Epithelial cell of proximal tubule (primary cell): Measurements from ENCODE around the gene BTF3. TPM values are rescaled to one million over a fixed set of nuclear protein-coding genes. Genes with fewer than 3 reads are reported as not detected.

ENCODE experiments used
- DNase-seq: peaks from one replicate; pipeline ENCODE4 v3.0.0-alpha.2; 2011; ENCODE audit warnings: low read depth
- H3K4me3 ChIP-seq: 2 replicates; pipeline ENCODE4 v1.5.1; 2011; ENCODE audit warnings: low read depth, mild to moderate bottlenecking, low read length
- total RNA-seq: library from RNA; depleted of rRNA; stranded (reverse); fragments of >200 nt; gene quantifications from 2 replicates; pipeline ENCODE4 v1.2.3, GENCODE V29; 2015
- TF ChIP-seq, protein P1 (sequence below): conservative IDR thresholded peaks from 2 replicates; pipeline ENCODE4 v1.5.1; 2012; ENCODE audit warnings: low read depth, mild to moderate bottlenecking, low read length

Gene BTF3
- total RNA-seq, 1 donor from 2014 or later = 731 TPM

DNA sequence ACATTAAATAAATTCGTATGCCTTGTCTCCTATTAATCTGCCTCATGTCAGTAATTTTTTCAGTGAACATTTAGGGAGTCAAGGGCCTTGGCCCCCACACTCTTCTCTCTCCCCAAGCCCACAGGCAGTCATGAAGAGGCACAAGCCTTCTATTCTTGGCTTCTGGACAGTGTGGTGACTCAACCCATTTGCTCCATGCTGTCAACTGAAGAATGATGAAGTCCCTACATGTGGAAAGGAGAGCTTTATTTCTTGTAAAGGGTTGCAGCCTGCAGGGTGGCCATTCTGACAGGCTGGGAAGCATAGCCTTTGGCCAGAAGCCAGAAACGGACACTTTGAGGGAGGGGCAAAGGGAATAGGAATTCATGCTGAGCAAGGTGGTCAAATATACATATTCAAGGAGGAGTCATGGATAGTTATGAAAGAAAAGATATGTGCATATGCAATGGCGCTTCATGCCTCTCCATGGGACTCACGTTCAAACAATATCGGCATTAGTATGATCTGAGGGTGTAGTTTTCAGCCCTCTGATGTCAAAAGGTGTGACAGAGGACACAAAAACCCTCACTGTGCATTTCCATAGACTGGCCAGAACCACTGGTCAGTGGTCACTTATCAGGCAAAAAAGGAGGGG is 35.9 kb downstream of the BTF3 start:
- H3K4me3 ChIP-seq = no peak overlapping the region
- DNase-seq = no peak
- TF ChIP-seq, protein P1, sequence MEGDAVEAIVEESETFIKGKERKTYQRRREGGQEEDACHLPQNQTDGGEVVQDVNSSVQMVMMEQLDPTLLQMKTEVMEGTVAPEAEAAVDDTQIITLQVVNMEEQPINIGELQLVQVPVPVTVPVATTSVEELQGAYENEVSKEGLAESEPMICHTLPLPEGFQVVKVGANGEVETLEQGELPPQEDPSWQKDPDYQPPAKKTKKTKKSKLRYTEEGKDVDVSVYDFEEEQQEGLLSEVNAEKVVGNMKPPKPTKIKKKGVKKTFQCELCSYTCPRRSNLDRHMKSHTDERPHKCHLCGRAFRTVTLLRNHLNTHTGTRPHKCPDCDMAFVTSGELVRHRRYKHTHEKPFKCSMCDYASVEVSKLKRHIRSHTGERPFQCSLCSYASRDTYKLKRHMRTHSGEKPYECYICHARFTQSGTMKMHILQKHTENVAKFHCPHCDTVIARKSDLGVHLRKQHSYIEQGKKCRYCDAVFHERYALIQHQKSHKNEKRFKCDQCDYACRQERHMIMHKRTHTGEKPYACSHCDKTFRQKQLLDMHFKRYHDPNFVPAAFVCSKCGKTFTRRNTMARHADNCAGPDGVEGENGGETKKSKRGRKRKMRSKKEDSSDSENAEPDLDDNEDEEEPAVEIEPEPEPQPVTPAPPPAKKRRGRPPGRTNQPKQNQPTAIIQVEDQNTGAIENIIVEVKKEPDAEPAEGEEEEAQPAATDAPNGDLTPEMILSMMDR = no peak

DNA sequence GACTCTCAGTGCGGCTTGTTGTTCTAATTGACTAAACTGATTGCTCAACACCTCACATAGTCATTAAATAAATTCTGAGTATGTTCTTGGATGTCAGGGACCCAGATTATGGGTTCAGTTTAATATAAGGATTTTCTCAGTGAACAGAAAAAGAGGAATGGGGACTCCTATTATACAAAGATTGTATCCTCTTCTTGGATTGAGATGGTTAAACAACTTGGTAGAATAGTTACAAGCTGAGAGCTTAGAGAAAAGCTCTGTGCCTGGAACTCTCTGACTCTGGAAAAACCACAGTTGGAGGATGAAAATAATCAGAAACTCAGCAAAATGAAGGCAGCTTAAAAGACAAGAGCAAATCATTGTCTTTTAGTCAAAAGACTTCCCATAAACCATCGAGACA is 36.7 kb downstream of the BTF3 start:
- H3K4me3 ChIP-seq = no peak overlapping the region
- TF ChIP-seq, protein P1 = no peak
- DNase-seq = no peak

DNA sequence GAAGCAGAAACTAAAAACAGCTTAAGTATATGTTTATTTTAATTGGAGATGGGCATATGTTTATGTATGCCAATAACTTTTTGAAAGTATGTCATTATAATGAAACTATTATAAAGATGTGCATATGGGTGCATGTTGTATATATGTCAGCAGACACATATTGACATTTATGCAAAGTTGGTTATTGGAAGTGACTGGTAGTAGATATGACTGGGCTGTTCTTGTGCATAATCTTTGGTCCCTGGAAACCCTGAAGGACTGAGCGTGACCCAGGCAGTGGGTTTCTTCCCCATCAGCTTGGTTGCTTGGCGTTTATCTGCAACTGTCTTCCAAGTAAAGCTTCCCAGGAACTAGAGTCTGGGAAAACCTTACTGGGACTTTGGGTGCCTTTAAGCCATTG is 41.5 kb downstream of the BTF3 start:
- H3K4me3 ChIP-seq = no peak overlapping the region
- no peak for DNase-seq
- TF ChIP-seq, protein P1 = no peak

- TF ChIP-seq, protein P1 = no peak
- no peak overlapping the region for H3K4me3 ChIP-seq
- DNase-seq = peak; percentile 47
Observed at GRCh38 chr5:73540192-73540591, 42.0 kb downstream of the BTF3 start.

DNA sequence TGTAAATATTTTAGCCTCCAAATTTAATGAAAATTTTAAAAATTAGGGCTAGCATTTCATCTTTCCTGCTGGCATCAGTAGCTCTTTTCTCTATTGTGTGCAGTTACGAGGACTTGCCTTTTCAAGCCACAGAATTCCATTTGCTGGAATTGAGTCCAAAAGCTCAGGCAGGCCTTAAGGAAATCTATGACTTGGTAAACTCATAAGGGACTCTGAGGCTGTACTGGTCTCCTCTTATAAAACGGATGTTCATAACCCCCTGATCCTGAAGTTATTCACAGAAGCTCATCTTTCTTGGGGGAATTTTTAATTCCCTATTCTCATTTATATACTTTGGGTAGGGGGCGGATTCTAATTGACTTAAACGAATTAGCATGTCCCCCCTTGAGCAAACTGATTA is 43.8 kb downstream of the BTF3 start:
- no peak overlapping the region for H3K4me3 ChIP-seq
- TF ChIP-seq, protein P1 = no peak
- no peak for DNase-seq

DNA sequence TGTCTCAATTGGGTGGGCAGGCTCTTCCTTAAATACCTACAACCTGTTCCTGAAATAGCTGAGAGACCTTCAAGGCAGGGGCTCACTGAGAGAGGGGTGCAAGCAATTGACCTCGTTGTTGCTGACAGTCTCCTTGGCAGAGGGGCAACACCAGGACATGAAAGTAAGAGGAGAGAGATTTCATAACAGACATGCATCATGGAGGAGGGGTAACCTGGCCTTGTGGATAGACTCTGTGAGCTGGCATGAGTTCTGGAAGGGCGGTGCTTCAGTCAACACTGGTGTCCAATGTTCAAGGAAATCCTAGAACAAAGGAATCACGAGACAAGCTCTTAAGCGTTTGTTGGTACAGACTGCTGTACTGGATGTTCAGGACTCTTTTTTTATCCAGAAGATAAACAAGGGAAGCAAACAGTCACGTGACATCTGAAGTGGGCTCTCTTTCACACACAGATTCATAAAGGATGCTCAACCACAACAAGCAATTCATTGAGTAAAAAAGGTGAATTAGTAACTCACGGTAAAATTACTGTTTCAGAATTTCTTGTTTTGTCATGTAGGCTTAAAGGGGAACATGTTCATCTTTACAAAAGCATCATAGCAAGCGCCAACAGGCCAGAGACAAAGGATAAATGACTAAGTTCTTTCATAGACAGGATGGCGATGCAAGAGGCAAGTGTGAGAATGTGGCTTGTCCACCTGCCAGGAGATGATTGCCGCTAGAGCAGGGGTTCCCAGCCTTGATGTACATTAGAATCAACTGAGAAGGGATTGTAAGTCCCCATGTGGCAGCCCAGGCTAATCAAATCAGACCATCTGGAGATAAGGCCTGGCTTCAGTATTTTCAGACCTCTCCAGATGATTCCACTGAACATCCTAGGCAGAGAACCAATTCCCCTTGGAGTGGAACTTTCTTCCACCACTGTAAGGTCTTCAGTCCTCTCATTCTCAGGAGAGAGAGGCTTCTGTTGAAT is 46.5 kb downstream of the BTF3 start:
- TF ChIP-seq, protein P1 = no peak
- no peak overlapping the region for H3K4me3 ChIP-seq
- no peak for DNase-seq
